Putamen (tissue), 1 donor: ENCODE measurements around the gene KLHL11.
"Not testable (repeated sequence)": the region's sequence is repeated elsewhere in the genome, so short reads cannot be mapped to it uniquely, and the experiment has no call there.

Source experiments
- DNase-seq: peaks from one replicate; pipeline ENCODE4 v3.0.0-alpha.2; 2016; ENCODE audit warnings: low spot score

KLHL11 gene

DNA sequence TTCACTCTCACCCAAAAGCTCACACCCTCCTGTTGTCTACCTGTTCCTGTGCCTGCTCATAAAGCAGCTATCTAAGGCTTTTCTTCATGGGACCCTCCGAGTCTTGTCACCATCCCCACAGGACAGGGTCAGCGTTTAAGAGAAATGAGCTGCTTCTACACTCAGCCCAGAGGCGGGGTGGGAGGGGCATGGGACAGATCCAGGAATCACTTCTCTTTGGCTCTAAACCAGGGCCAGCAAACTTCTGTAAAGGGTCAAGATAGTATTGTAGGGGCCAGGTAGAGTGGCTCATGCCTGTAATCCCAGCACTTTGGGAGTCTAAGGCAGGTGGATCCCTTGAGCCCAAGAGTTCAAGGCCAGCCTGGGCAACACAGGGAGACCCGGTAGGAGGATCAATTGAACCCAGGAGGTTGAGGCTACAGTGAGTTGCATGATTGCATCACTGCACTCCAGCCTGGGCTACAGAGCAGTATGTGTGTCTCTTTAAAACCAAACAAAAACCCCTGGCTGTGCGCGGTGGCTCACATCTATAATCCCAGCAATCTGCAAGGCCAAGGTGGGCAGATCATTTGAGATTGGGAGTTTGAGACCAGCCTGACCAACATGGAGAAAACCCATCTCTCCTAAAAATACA lies 23.2 kb upstream of the KLHL11 start:
- no peak for DNase-seq

DNA sequence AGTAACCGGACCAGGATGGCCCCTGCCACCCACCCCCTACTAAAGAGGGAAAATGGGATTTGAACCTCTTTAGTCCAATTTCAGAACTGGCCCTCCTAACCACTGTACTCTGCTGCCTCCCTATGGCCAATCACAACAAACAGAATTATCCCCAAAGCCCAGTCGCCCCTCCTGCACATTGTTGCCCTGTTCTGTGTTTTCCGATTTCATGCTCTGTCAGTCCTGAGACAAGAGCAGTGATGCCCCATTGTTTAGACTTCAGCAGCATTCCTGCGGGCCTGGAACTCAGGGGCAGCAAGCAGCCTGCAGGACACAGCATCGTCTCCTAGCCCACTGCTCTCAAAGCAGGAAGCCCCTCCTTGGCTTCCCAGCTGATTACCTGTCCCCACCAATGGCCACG lies 20.5 kb upstream of the KLHL11 start:
- DNase-seq, result no peak

DNA sequence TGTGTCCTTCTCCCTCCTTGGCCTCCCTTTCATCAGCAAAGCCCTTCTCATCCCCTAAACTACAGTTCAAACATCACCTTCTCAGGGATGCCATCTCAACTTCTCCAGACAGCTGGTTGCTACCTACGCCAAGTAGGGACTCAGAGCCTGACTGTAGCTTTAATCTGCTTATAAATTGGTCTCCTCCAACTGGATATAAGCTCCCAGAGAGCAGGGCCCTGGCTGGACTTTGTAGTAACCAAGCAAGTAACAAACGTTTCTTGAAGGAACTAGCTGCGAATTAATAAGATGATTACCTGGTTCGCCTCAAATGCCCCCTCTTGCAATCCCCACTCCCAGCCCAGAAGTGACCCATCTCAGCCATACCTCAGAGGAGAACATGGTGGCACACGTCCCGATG lies 17.5 kb upstream of the KLHL11 start:
- no peak for DNase-seq

DNA sequence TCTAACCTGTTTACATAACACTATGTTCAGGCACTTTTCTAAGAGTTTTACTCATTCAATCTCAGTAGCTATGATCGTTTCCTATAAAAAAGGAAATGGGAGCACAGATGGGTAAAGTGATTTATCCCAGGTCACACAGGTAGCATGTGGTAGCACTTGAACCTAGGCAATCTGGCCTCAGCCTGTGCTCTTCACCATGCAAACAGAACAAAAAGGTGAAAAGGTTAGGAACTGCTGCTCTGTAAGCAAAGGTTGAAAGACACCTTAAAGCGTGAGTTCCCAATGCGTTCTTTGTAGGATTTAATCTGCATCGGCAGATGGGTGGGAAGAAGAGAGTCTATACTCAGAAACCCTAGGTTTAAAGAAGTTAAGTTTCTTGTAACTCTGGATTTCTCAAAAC lies 14.9 kb upstream of the KLHL11 start:
- no peak for DNase-seq

DNA sequence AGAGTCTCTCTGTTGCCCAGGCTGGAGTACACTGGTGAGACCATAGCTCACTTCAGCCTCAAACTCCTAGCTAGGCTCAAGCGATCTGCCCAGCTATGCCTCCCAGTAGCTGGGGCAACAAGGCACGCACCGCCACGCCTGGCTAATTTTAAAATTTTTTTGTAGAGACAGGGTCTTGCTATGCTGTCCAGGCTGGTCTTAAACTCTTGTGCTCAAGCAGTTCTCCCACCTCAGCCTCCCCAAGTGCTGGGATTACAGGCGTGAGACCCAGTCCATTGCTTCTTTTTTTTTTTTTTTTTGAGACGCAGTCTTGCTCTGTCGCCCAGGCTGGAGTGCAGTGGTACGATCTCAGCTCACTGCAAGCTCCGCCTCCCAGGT lies 9.1 kb upstream of the KLHL11 start:
- DNase-seq, result not testable (repeated sequence)

DNA sequence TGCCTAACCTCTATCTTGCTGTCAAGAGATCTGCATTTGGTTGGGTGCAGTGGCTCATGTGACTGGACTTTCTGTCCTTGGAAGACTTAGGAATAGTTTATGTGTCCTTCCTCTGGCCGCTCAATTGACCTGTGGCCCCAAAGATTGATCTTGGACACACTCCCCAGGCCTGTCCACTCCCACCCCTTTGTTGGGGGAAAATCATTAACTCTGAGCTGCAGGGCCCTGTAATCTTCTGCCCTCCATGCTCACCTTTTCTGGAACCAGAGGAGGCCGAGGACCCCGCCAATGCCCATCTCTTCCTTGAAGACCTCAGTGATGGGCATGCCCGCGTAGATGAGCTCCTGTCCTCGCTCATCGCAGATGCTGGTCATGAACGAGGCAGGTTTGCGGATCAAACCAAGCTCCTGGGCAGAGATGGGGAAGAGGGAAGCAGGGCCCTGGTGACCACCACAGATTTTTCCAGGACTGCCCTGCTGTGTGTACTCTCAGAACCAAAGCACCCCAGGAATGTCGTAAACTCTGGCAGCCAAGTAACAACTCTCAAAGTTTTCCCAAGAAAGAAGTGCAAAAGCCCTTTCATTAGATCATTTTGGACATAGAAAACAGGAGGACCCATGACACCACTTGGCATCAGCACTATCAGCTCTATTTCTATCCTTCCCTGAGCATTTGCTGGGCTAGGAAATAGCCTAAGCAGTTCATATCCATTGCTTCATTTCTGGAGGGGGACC lies 8.5 kb upstream of the KLHL11 start:
- DNase-seq, result no peak

DNA sequence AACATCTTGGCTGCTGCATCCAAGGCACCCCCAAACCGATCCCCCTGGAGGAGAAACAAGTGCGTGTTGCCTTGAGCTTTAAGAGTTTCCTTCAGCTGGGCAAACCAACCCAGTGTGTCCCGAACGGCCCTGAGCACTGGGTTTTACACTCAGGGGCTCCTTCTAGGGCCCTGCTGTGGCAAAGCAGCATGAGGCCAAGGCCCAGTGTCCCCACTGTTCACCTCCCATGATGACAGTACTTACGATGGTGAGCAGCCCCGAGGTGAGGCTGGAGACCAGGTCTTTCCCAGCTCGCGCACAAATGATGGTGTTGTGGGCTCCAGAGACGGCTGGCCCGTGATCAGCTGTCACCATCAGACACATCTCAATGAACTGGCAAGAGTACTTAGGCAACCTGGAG lies 6.6 kb upstream of the KLHL11 start:
- no peak for DNase-seq

DNA sequence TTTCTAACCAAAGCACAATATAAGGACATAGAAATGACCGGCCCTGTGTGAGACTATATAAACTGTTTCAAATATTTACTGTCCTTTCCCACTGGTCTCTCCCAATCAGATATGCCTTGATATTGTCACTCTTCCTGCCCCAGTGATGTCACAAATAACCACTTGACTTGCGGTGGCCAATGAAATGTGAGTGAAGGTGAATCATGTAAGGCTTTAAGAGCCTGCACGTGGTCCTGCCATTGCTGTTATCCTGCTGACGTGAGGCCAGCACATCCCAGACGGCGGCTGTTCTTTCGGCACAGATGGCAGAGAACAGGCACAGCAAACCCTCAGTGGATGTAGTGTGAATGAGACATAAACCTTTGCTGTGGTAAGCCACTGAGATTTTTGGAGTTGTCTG lies 5.4 kb upstream of the KLHL11 start:
- no peak for DNase-seq

DNA sequence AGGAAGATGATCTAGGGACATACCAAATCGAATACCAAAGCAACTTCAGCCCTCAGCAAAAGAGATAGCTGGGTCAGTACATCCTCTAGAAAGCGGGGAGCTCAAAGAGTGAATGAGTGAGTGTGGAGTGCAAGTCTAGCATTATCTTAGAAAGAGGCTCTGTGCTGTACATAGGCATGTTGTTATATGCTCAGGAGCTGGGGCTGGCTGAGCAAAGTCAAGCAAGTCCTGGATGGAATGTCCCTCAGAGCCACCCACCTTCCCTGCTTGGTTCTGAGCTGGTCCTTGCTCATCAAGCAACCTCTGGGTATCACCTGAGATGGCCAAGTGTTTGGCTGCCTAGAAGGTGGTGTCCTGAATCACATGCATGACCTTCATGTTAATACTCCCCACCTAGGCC lies 4.9 kb upstream of the KLHL11 start:
- no peak for DNase-seq

DNA sequence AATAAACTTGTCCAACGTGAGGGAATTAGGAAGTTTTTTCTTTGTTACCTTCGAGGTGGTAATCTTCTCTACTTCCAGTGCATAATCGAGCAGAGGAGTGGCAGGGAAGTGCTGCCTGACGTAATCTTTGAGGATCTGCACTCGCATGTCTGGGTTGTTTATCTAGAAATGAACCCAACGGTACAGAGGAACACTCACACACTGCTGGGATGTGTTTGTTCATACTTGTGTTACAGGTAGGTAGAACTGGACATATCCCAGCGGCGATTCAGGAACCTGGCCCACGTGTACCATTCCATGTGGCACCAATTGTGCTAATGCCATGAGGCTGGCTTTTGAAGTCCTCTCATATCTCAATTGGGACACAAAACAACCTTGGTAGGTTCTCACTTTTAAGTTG lies 4.2 kb upstream of the KLHL11 start:
- DNase-seq, result no peak

DNA sequence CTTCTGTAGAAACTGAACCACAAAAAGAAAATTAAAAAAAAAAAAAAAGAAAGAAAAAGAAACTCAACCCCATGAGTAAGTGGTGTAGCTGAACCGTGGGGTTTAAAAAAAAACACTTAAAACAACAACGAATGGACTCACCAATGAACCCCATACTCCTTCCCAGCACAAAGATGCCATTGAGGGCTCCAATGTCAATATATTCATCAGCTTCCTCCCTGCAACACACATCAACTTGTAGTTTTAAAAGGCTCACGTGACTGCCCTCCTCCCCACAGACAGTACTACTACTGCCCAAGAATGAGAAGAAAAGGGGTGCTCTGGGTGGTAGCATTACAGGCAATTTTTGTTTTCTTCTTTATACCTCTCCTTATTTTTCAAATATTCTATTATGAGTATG lies 3.3 kb upstream of the KLHL11 start:
- DNase-seq, result no peak

DNA sequence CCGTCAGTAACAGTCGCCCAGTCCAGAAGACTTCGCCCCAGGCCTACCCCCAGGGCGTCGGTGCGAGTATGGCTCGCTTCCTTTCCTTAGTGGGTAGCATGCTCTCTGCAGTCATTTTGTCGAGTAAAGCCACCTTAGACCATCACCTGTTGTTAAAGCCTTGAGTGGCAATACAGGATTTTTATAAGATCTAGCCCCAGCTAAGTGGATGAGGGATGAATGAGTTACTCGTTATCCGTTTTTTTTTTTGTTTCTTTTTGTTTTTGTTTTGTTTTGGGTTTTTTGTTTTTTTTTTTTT lies 322 bp upstream of the KLHL11 start:
- no peak for DNase-seq

DNA sequence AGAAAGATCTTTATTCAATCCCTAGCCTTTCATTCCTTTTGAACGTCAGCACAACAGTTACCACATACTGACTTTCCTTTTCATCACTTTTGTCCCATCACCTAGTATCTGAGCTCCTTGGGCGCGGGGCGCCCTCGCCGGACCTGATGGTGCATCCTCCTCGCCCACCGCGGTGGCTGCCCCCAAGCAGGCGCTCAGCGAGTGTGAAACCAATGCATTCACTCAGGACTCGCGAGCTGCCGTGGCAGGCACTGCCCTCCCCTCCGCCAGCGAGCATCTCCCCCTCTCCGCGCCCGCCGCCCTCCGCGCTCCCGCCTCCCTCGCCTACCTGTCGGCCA lies 756 bp downstream of the KLHL11 start:
- DNase-seq, result no peak

DNA sequence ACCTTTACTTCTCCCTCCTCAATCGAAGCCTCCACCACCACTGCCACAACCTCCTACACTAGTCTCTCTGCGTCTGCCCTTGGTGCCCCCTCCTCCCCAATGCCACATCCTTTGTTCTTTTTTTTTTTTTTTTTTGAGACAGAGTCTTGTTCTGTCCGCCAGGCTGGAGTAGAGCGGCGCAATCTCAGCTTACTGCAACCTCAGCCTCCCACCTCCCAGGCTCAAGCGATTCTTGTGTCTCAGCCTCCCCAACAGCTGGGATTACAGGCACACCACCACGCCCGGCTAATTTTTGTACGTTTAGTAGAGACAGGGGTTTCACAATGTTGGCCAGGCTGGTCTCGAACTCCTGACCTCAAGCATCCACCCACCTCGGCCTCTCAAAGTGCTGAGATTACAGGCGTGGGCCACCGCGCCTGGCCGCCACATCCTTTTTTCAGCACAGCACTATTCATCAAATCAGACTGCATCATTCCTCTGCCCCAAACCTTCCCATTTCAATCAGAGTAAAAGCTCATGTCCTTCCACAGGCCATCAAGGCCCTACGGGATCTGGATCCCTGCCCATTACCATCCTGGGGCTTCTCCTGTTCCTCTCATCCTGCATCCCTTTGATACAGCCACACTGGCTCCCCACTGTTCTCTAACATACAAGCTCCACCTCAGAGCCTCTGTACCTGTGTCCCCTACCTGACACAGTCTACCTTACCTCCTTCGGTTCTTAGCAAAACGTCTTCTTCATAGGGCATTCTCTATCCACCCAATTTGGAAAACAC lies 2.0 kb downstream of the KLHL11 start:
- no peak for DNase-seq

DNA sequence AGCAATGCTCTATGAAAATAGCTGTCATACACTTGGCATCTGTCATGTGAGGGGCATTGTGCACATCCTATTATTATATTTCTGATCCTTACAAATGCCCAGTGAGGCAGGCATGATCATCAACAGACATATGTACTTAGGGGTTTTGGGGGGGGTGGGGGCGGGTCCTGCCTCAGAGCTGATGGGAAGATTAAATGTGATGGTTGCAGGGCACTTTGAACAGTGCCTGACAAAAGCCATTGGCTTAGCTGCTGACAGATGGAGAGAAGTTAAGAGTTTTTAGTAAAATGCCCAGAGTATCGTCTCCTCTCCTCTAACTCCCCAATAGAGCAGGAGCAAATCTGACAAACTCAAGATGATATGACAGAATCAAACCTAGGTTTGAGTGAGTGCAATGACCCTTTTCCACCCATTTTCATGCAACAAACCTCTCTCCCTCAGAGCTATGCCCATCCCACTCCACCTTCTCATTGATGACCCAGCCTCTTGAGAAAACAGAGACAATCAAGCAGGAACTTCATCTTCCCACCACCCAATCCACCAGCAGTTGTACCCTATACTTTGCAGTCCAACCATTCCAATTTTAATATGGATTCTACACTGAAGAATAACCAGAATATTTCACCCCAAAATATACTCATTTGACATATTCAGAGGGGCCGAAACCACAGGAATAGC lies 4.8 kb downstream of the KLHL11 start:
- DNase-seq, result no peak

DNA sequence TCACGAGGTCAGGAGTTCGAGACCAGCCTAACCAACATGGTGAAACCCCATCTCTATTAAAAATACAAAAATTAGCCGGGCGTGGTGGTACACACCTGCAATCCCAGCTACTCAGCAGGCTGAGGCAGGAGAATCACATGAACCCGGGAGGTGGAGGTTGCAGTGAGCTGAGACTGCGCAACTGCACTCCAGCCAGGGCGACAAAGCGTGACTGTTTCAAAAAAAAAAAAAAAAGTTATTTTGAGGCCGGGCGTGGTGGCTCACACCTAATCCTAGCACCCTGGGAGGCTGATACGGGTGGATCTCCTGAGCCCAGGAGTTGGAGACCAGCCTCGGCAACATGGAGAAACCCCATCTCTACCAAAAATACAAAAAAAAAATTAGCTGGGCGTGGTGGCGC lies 13.8 kb downstream of the KLHL11 start:
- DNase-seq, result not testable (repeated sequence)

DNA sequence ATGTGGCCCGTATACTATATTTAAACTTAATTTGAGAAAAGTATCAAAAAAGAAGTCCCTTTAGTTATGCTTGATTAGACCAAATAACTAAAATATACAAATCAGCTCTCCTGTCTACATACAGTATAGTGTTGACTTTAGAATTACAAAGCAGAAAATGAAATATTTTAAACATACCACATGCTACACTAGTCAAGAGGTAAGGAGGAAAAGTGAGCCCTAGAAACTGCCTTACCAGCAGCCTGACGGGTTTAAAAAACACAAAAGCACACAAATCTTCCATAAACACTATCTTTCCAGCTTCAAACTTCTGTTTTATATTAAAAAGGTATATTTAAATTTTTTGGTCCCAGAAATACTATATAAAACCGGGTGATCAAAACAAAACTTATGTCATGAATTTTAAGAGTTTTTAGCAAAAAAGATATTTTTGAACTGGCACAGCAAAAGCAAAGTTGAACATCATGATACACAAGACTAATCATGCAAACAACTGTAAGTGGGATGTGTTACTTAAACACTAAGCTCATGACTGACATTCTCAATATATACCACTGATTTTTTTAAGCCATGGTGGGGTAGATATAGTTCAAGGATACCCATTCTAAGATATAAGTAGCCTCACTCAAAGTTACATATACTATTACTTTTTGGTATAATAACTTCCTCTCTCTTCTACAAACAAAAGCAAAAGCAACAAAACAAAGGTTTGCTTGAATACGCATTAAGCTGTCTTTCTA lies 15.8 kb downstream of the KLHL11 start:
- DNase-seq, result no peak

DNA sequence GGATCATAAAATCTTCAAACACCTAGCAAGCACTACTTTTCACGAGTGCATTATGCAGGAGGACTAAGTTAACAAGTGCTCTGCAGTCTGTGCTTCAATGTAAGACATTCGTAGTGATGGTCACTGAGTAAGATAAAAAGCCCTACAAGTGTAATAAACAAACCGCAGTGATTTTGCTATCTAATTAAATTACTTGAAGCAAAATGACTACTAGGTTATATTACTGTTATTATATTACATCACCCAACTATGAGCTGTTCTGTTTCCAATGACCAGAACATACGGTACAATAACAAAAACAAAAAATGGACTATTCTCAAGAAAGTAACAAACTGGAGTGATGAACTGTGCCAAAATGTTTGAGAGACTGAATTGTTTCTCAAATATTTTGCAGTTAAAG lies 16.4 kb downstream of the KLHL11 start:
- no peak for DNase-seq

DNA sequence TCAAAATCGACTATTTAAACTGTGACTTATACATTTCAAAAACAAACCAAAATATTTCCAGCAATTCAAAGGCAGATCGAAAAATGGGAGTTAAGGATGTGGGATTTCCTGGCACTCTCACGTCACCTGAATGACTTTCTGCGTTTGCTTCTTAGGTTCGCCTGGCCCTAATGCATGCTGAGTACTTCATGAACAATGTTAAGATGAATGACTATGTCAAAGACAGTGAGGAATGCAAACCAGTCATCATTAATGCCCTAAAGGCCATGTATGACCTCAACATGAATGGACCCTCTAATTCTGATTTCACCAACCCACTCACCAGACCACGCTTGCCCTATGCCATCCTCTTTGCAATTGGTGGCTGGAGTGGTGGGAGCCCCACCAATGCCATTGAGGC lies 20.3 kb downstream of the KLHL11 start:
- no peak for DNase-seq

DNA sequence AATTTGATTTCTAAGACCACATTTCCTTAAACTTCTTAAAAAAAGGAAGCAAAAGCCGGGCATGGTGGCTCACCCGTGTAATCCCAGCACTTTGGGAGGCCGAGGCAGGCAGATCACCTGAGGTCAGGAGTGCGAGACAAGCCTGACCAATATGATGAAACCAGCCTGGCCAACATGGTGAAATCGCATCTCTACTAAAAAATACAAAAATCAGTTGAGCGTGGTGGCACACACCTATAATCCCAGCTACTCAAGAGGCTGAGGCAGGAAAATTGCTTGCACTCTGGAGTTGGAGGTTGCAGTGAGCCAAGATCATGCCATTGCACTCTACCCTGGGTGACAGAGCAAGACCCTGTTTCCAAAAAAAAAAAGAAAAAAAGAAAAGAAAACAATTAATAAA lies 24.4 kb downstream of the KLHL11 start:
- DNase-seq, result not testable (repeated sequence)

DNA sequence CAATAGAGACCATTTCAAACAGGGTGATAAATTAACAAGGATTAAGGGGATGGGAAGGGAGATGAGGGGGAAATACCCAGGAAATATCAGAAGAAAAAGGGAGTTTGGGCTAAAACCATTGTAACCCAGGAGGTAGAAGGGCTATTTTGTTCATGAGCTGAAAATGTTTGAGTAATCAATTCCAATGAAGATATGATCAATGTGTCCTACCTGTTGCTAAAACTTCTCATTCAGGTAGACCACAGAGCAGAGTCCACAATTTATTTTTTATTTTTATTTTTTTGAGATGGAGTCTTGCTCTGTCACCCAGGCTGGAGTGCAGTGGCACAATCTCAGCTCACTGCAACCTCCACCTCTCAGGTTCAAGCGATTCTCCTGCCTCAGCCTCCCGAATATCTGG lies 25.8 kb downstream of the KLHL11 start:
- DNase-seq, result not testable (repeated sequence)

DNA sequence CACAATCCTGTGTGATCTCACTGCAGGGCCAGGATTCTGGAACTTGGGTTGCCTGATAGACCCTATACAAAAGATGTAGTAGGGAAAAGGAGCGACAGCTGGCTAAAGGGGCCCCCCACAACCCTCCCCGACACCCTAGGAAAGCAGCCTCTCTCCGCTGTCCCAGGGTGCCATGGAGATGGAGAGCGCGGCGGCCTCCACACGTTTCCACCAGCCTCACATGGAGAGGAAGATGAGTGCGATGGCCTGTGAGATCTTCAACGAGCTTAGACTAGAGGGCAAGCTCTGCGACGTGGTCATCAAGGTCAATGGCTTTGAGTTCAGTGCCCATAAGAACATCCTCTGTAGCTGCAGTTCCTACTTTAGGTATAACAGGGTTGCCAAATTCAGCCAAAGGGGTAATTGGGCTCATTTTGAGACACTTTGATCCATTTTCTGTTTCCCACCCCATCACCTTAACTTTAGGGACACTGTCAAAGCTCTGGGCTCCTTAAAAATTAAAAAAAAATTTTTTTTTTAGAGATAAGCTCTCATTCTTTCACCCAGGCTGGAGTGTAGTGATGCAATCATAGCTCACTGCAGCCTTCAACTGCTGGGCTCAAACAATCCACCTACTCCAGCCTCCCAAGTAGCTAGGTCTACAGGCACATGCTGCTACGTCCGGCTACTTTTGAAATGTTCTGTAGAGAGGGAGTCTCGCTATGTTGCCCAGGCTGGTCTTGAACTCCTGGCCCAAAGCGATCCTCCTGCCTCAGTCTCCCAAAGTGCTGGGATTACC lies 27.3 kb downstream of the KLHL11 start, which contains the start of gene KLHL10:
Gene KLHL10, plus strand, starts transcription at position 65 of the 778 bp plus-strand sequence. Its CDS starts 108 bp downstream, at position 173.
- no peak for DNase-seq
